SKM-1 (cell line): ENCODE measurements around the gene ATG7.
"Not testable (repeated sequence)": the region's sequence is repeated elsewhere in the genome, so short reads cannot be mapped to it uniquely, and the experiment has no call there.

ENCODE experiments used
- DNase-seq: peaks from one replicate; lab custom pipeline; 2025; ENCODE audit not compliant: unreplicated experiment; lab: John Stamatoyannopoulos, UW

The ATG7 gene

GRCh38 chr3:11422291-11422690 is 150.1 kb downstream of the ATG7 start:
- DNase-seq = no peak

- DNase-seq = no peak
Measured at GRCh38 chr3:11423868-11424267, 151.7 kb downstream of the ATG7 start.

GRCh38 chr3:11424277-11424676 is 152.1 kb downstream of the ATG7 start:
- no peak for DNase-seq

GRCh38 chr3:11430207-11430606 is 158.0 kb downstream of the ATG7 start:
- DNase-seq = no peak

- no peak for DNase-seq
Measured at GRCh38 chr3:11430624-11431023, 158.4 kb downstream of the ATG7 start.

GRCh38 chr3:11431319-11431718 is 159.1 kb downstream of the ATG7 start:
- DNase-seq = no peak

GRCh38 chr3:11434017-11434526 is 161.9 kb downstream of the ATG7 start:
- no peak for DNase-seq

- DNase-seq = no peak
Measured at GRCh38 chr3:11434563-11435096, 162.4 kb downstream of the ATG7 start.

GRCh38 chr3:11435440-11436165 is 163.4 kb downstream of the ATG7 start:
- DNase-seq = no peak

- no peak for DNase-seq
Measured at GRCh38 chr3:11436775-11437174, 164.6 kb downstream of the ATG7 start.

GRCh38 chr3:11437506-11437905 is 165.3 kb downstream of the ATG7 start:
- no peak for DNase-seq

- no peak for DNase-seq
Measured at GRCh38 chr3:11438646-11439045, 166.4 kb downstream of the ATG7 start.

- DNase-seq = not testable (repeated sequence)
Measured at GRCh38 chr3:11441346-11441745, 169.1 kb downstream of the ATG7 start.

GRCh38 chr3:11444404-11444803 is 172.2 kb downstream of the ATG7 start:
- no peak for DNase-seq

- DNase-seq = not testable (repeated sequence)
Measured at GRCh38 chr3:11445193-11445592, 173.0 kb downstream of the ATG7 start.

- no peak for DNase-seq
Measured at GRCh38 chr3:11445883-11446282, 173.7 kb downstream of the ATG7 start.

- DNase-seq = no peak
Measured at GRCh38 chr3:11447584-11448200, 175.5 kb downstream of the ATG7 start.

- DNase-seq = no peak
Measured at GRCh38 chr3:11450015-11450414, 177.8 kb downstream of the ATG7 start.

GRCh38 chr3:11452312-11452711 is 180.1 kb downstream of the ATG7 start:
- no peak for DNase-seq

- DNase-seq = no peak
Measured at GRCh38 chr3:11452885-11453847, 181.0 kb downstream of the ATG7 start.

GRCh38 chr3:11455956-11456355 is 183.8 kb downstream of the ATG7 start:
- DNase-seq = no peak
